Measurements from ENCODE around the gene CPNE1. TPM values are rescaled to one million over a fixed set of nuclear protein-coding genes. Genes with fewer than 3 reads are reported as not detected.

The CPNE1 gene
- total RNA-seq, 1 experiment from 2014 or later: 217 TPM

GRCh38 chr20:35625584-35626385, 38.9 kb downstream of the CPNE1 start:
- H3K27ac ChIP-seq (ENCODE audit: low read length): no peak overlapping the region
- no peak for TF ChIP-seq POLR2AphosphoS5 (IDR thresholded peaks at IDR 0.05; ENCODE audit: low read depth, low read length)
- no peak for TF ChIP-seq SIN3A (IDR thresholded peaks at IDR 0.05; ENCODE audit: borderline replicate concordance, insufficient read depth, low read depth, low read length)
- no peak for TF ChIP-seq REST (IDR thresholded peaks at IDR 0.05; ENCODE audit: insufficient read depth in 1 of 2, low read depth in 2 of 2, low read length in 1 of 2)
- no peak for TF ChIP-seq CTCF (IDR thresholded peaks at IDR 0.05)
- TF ChIP-seq TCF7L2 (IDR thresholded peaks at IDR 0.05; ENCODE audit: low read depth, low read length): no peak
- POLR2A ChIA-PET: no interaction called here
- CTCF ChIA-PET: no interaction called here
- intact Hi-C loops (cut with micrococcal nuclease; ENCODE audit: unreplicated experiment) (no loop called here), in situ Hi-C loops (cut with HindIII; ENCODE audit: low pct_unique_long_range_greater_than_20kb, low sequenced_read_pairs) (no loop called here)
- ATAC-seq (no peak; the same call in 1 of the 2 replicates), DNase-seq (ENCODE audit: low read depth, low spot score) (no peak)
- no peaks in the 10 kb centered on the region for H3K27me3 ChIP-seq (ENCODE audit: control insufficient read depth, insufficient read depth, low read length)
- no peaks in the 10 kb centered on the region for H3K9me3 ChIP-seq (ENCODE audit: control insufficient read depth, insufficient read depth, low read depth, low read length)
- BruUV-seq (replicated peaks): no TSS peak
- peaks cover 8% of the 10 kb centered on the region for H3K36me3 ChIP-seq (ENCODE audit: control insufficient read depth, insufficient read depth, low read length)
- H3K4me1 ChIP-seq (ENCODE audit: control insufficient read depth, insufficient read depth, low read length): no peaks in the 10 kb centered on the region; the same call in 1 of the 2 replicates
- H3K4me3 ChIP-seq (ENCODE audit: low read depth in 2 of 2, low read length in 2 of 2): no peak overlapping the region

GRCh38 chr20:35621560-35621946, 43.1 kb downstream of the CPNE1 start:
- Histone ChIP-seq H3K36me3 (ENCODE audit: control insufficient read depth, insufficient read depth, low read length) (no peaks in the 10 kb centered on the region; the same call in 1 of the 2 replicates), H3K27ac (ENCODE audit: low read length) (no peak overlapping the region), H3K4me3 (ENCODE audit: low read depth in 2 of 2, low read length in 2 of 2) (no peak overlapping the region), H3K4me1 (ENCODE audit: control insufficient read depth, insufficient read depth, low read length) (no peaks in the 10 kb centered on the region; the same call in 1 of the 2 replicates), H3K9me3 (ENCODE audit: control insufficient read depth, insufficient read depth, low read depth, low read length) (no peaks in the 10 kb centered on the region), H3K27me3 (ENCODE audit: control insufficient read depth, insufficient read depth, low read length) (no peaks in the 10 kb centered on the region)
- BruUV-seq (replicated peaks): no TSS peak
- in situ Hi-C loops (cut with HindIII; ENCODE audit: low pct_unique_long_range_greater_than_20kb, low sequenced_read_pairs): no loop called here
- no peak for TF ChIP-seq POLR2AphosphoS5 (IDR thresholded peaks at IDR 0.05; ENCODE audit: low read depth, low read length)
- TF ChIP-seq CTCF (IDR thresholded peaks at IDR 0.05): no peak
- no peak for TF ChIP-seq TCF7L2 (IDR thresholded peaks at IDR 0.05; ENCODE audit: low read depth, low read length)
- TF ChIP-seq REST (IDR thresholded peaks at IDR 0.05; ENCODE audit: insufficient read depth in 1 of 2, low read depth in 2 of 2, low read length in 1 of 2): no peak
- TF ChIP-seq SIN3A (IDR thresholded peaks at IDR 0.05; ENCODE audit: borderline replicate concordance, insufficient read depth, low read depth, low read length): no peak
- no peak for ATAC-seq
- POLR2A ChIA-PET: no interaction called here
- CTCF ChIA-PET: no interaction called here
- intact Hi-C loops (cut with micrococcal nuclease; ENCODE audit: unreplicated experiment): no loop called here
- no peak for DNase-seq (ENCODE audit: low read depth, low spot score)
